Measurements from ENCODE around the gene EXOC2.

EXOC2 gene

GRCh38 chr6:679282-679681 lies 13.7 kb downstream of the EXOC2 start:
- Histone ChIP-seq H3K79me2 (ENCODE audit: insufficient read depth, low read length) (0 out of 2 replicates have a peak, but pooled peaks cover 6% of the 10 kb centered on the region), H3K9ac (ENCODE audit: low read length) (no peak overlapping the region), H3K4me1 (ENCODE audit: insufficient read depth, low read length, severe bottlenecking) (no peaks in the 10 kb centered on the region)

GRCh38 chr6:678520-678919 lies 14.4 kb downstream of the EXOC2 start:
- H3K9me3 ChIP-seq (ENCODE audit: low read length), result no peaks in the 10 kb centered on the region
- no peaks in the 10 kb centered on the region for H4K20me1 ChIP-seq (ENCODE audit: insufficient read depth, low read length)
- H3K9me2 ChIP-seq (ENCODE audit: low read depth, low read length), result no peaks in the 10 kb centered on the region
- no peak overlapping the region for H3K9ac ChIP-seq (ENCODE audit: low read length)
- no peaks in the 10 kb centered on the region for H3K4me1 ChIP-seq (ENCODE audit: insufficient read depth, low read length, severe bottlenecking)
- H3K4me3 ChIP-seq (ENCODE audit: low read depth, low read length, poor library complexity, severe bottlenecking), result no peak overlapping the region
- no peak overlapping the region for H2AFZ ChIP-seq (ENCODE audit: low read length)
- TF ChIP-seq CTCF (IDR thresholded peaks at IDR 0.05; ENCODE audit: low read length) (no peak), EZH2 (IDR thresholded peaks at IDR 0.05; ENCODE audit: borderline replicate concordance, low read length) (no peak)
- 0 out of 2 replicates have a peak, but pooled peaks cover 6% of the 10 kb centered on the region for H3K79me2 ChIP-seq (ENCODE audit: insufficient read depth, low read length)
- H3K36me3 ChIP-seq (ENCODE audit: insufficient read depth, low read length), result no peaks in the 10 kb centered on the region
- H3K27ac ChIP-seq (ENCODE audit: low read depth, low read length, poor library complexity, severe bottlenecking), result no peak overlapping the region
- H3F3A ChIP-seq (ENCODE audit: insufficient read depth, low read length), result no peaks in the 10 kb centered on the region
- no peaks in the 10 kb centered on the region for H3K27me3 ChIP-seq (ENCODE audit: insufficient read depth, low read length)
- H3K4me2 ChIP-seq (ENCODE audit: low read length), result no peak overlapping the region

More at GRCh38 chr6:679282-679681, 13.7 kb downstream of the EXOC2 start:
- TF ChIP-seq EZH2 (IDR thresholded peaks at IDR 0.05; ENCODE audit: borderline replicate concordance, low read length), result no peak
- Histone ChIP-seq H3K9me3 (ENCODE audit: low read length) (no peaks in the 10 kb centered on the region), H3K36me3 (ENCODE audit: insufficient read depth, low read length) (no peaks in the 10 kb centered on the region), H3K27ac (ENCODE audit: low read depth, low read length, poor library complexity, severe bottlenecking) (no peak overlapping the region), H2AFZ (ENCODE audit: low read length) (no peak overlapping the region), H3F3A (ENCODE audit: insufficient read depth, low read length) (no peaks in the 10 kb centered on the region), H3K27me3 (ENCODE audit: insufficient read depth, low read length) (no peaks in the 10 kb centered on the region), H3K4me2 (ENCODE audit: low read length) (no peak overlapping the region), H4K20me1 (ENCODE audit: insufficient read depth, low read length) (no peaks in the 10 kb centered on the region), H3K4me3 (ENCODE audit: low read depth, low read length, poor library complexity, severe bottlenecking) (no peak overlapping the region), H3K9me2 (ENCODE audit: low read depth, low read length) (no peaks in the 10 kb centered on the region)

GRCh38 chr6:677919-678318 lies 15.0 kb downstream of the EXOC2 start:
- Histone ChIP-seq H4K20me1 (ENCODE audit: insufficient read depth, low read length) (no peaks in the 10 kb centered on the region), H3K27ac (ENCODE audit: low read depth, low read length, poor library complexity, severe bottlenecking) (no peak overlapping the region), H3K27me3 (ENCODE audit: insufficient read depth, low read length) (no peaks in the 10 kb centered on the region), H3K79me2 (ENCODE audit: insufficient read depth, low read length) (0 out of 2 replicates have a peak, but pooled peaks cover 6% of the 10 kb centered on the region), H3K9ac (ENCODE audit: low read length) (no peak overlapping the region), H3F3A (ENCODE audit: insufficient read depth, low read length) (no peaks in the 10 kb centered on the region), H2AFZ (ENCODE audit: low read length) (no peak overlapping the region), H3K4me2 (ENCODE audit: low read length) (no peak overlapping the region), H3K9me3 (ENCODE audit: low read length) (no peaks in the 10 kb centered on the region), H3K4me1 (ENCODE audit: insufficient read depth, low read length, severe bottlenecking) (no peaks in the 10 kb centered on the region), H3K36me3 (ENCODE audit: insufficient read depth, low read length) (no peaks in the 10 kb centered on the region), H3K9me2 (ENCODE audit: low read depth, low read length) (no peaks in the 10 kb centered on the region), H3K4me3 (ENCODE audit: low read depth, low read length, poor library complexity, severe bottlenecking) (no peak overlapping the region)
- TF ChIP-seq CTCF (IDR thresholded peaks at IDR 0.05; ENCODE audit: low read length), result no peak
- no peak for TF ChIP-seq EZH2 (IDR thresholded peaks at IDR 0.05; ENCODE audit: borderline replicate concordance, low read length)

- Histone ChIP-seq H2AFZ (ENCODE audit: low read length) (no peak overlapping the region), H3K4me2 (ENCODE audit: low read length) (no peak overlapping the region), H3K9me2 (ENCODE audit: low read depth, low read length) (no peaks in the 10 kb centered on the region), H3K9me3 (ENCODE audit: low read length) (peaks cover 7% of the 10 kb centered on the region; the same call in 1 of the 2 replicates), H3K9ac (ENCODE audit: low read length) (no peak overlapping the region), H3K4me1 (ENCODE audit: insufficient read depth, low read length, severe bottlenecking) (no peaks in the 10 kb centered on the region), H3K79me2 (ENCODE audit: insufficient read depth, low read length) (0 out of 2 replicates have a peak, but pooled peaks cover 6% of the 10 kb centered on the region), H3K36me3 (ENCODE audit: insufficient read depth, low read length) (no peaks in the 10 kb centered on the region), H3K27me3 (ENCODE audit: insufficient read depth, low read length) (no peaks in the 10 kb centered on the region), H4K20me1 (ENCODE audit: insufficient read depth, low read length) (no peaks in the 10 kb centered on the region), H3K27ac (ENCODE audit: low read depth, low read length, poor library complexity, severe bottlenecking) (no peak overlapping the region), H3K4me3 (ENCODE audit: low read depth, low read length, poor library complexity, severe bottlenecking) (no peak overlapping the region), H3F3A (ENCODE audit: insufficient read depth, low read length) (no peaks in the 10 kb centered on the region)
- TF ChIP-seq EZH2 (IDR thresholded peaks at IDR 0.05; ENCODE audit: borderline replicate concordance, low read length) (no peak), CTCF (IDR thresholded peaks at IDR 0.05; ENCODE audit: low read length) (no peak)
Measured at GRCh38 chr6:674956-675355, 18.0 kb downstream of the EXOC2 start.

Data from OCI-LY1 (cell line).